ENCODE results near the gene HUNK. TPM values are rescaled to one million over a fixed set of nuclear protein-coding genes. Genes with fewer than 3 reads are reported as not detected.

The HUNK gene
- total RNA-seq, 1 experiment from 2014 or later: not detected

DNA sequence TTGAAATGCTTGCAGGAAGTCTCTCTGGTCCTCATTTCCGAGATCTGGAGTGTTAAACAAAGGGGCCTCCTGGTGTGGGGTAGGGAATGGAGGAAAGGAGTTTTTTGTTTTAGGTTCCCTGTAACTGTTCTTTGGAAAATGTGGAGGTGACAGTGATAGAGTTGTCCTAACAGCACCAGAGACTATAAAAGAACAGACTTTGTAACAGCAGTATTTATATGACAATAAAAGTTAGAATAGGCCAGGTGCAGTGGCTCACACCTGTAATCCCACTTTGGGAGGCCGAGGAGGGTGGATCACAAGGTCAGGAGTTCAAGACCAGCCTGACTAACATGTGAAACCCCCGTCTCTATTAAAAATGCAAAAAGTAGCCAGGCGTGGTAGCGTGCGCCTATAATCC lies 68.9 kb downstream of the HUNK start:
- no peak for DNase-seq
- Histone ChIP-seq H3F3A (ENCODE audit: insufficient read depth, low read depth) (no peaks in the 10 kb centered on the region), H3K27ac (no peak overlapping the region), H3K79me2 (ENCODE audit: low read depth) (no peaks in the 10 kb centered on the region), H3K9me2 (ENCODE audit: insufficient read depth) (no peaks in the 10 kb centered on the region), H3K36me3 (ENCODE audit: low read depth) (no peaks in the 10 kb centered on the region), H2AFZ (no peak overlapping the region), H3K27me3 (ENCODE audit: insufficient read depth, low read depth) (peaks cover 45% of the 10 kb centered on the region), H3K9me3 (ENCODE audit: insufficient read depth, low read depth) (no peaks in the 10 kb centered on the region), H3K4me2 (no peak overlapping the region), H3K4me1 (replicated peaks; ENCODE audit: insufficient read depth) (no peaks in the 10 kb centered on the region), H4K20me1 (ENCODE audit: insufficient read depth) (no peaks in the 10 kb centered on the region), H3K4me3 (no peak overlapping the region)
- intact Hi-C loops (cut with micrococcal nuclease; ENCODE audit: unreplicated experiment): no loop called here
- no TSS peak for BruUV-seq (replicated peaks)
- ChIA-PET POLR2A (ENCODE audit: unreplicated experiment) (no interaction called here), CTCF (no interaction called here)
- no peak for TF ChIP-seq EZH2 (IDR thresholded peaks at IDR 0.05; ENCODE audit: low read depth)
- TF ChIP-seq, protein P1, sequence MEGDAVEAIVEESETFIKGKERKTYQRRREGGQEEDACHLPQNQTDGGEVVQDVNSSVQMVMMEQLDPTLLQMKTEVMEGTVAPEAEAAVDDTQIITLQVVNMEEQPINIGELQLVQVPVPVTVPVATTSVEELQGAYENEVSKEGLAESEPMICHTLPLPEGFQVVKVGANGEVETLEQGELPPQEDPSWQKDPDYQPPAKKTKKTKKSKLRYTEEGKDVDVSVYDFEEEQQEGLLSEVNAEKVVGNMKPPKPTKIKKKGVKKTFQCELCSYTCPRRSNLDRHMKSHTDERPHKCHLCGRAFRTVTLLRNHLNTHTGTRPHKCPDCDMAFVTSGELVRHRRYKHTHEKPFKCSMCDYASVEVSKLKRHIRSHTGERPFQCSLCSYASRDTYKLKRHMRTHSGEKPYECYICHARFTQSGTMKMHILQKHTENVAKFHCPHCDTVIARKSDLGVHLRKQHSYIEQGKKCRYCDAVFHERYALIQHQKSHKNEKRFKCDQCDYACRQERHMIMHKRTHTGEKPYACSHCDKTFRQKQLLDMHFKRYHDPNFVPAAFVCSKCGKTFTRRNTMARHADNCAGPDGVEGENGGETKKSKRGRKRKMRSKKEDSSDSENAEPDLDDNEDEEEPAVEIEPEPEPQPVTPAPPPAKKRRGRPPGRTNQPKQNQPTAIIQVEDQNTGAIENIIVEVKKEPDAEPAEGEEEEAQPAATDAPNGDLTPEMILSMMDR (conservative IDR thresholded peaks at IDR 0.05): no peak

DNA sequence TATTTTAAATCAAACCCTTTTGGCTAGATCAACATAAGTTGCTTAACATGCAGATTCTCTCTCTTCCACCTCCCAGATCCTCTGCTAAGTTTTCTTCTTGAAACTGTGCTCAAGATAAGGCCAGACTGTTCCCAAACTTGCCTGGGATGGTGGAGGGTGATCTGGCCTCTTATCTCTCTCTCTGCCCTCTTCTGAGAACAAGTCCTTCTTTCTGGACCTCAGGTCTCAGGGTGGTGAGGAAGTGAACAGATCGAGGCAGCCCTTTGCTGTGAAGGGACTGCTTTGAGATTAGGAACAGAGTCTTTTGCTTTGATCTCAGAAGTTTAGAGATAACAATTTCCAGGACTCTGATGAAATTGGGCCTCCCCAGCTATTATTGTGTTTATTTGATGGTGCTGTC lies 70.7 kb downstream of the HUNK start:
- ChIA-PET POLR2A (ENCODE audit: unreplicated experiment) (no interaction called here), CTCF (no interaction called here)
- no peaks in the 10 kb centered on the region for H4K20me1 ChIP-seq (ENCODE audit: insufficient read depth)
- no peaks in the 10 kb centered on the region for H3K79me2 ChIP-seq (ENCODE audit: low read depth)
- H3F3A ChIP-seq (ENCODE audit: insufficient read depth, low read depth): no peaks in the 10 kb centered on the region
- H3K9me3 ChIP-seq (ENCODE audit: insufficient read depth, low read depth): no peaks in the 10 kb centered on the region
- no peak overlapping the region for H2AFZ ChIP-seq
- no peaks in the 10 kb centered on the region for H3K4me1 ChIP-seq (replicated peaks; ENCODE audit: insufficient read depth)
- H3K9me2 ChIP-seq (ENCODE audit: insufficient read depth): no peaks in the 10 kb centered on the region
- H3K4me2 ChIP-seq: no peak overlapping the region
- peaks cover 44% of the 10 kb centered on the region for H3K27me3 ChIP-seq (ENCODE audit: insufficient read depth, low read depth)
- no peak overlapping the region for H3K4me3 ChIP-seq
- BruUV-seq (replicated peaks): no TSS peak
- H3K36me3 ChIP-seq (ENCODE audit: low read depth): no peaks in the 10 kb centered on the region
- no peak overlapping the region for H3K27ac ChIP-seq
- intact Hi-C loops (cut with micrococcal nuclease; ENCODE audit: unreplicated experiment): no loop called here
- DNase-seq: no peak
- TF ChIP-seq, protein P1 (conservative IDR thresholded peaks at IDR 0.05): no peak
- TF ChIP-seq EZH2 (IDR thresholded peaks at IDR 0.05; ENCODE audit: low read depth): no peak

DNA sequence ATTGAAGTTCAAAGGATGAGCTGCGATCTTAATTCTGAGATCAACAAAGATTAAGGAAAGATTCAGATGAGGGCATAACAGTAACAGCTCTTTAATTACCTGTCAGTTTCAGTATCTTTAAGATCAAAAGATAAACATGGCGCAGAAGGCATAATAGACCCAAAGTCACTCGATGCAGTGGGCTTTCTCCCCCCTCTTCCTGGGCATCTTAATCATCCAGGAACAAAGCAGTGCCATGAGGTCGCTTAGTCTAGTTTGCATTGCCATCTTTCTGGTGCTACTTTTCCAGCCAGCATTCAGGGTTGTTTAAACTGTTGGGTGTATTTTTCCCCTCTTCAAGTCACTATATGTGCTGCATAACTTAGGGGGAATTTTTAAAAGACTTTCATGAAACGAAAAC lies 72.3 kb downstream of the HUNK start:
- ChIA-PET POLR2A (ENCODE audit: unreplicated experiment) (no interaction called here), CTCF (no interaction called here)
- Histone ChIP-seq H3K27ac (no peak overlapping the region), H4K20me1 (ENCODE audit: insufficient read depth) (no peaks in the 10 kb centered on the region), H3F3A (ENCODE audit: insufficient read depth, low read depth) (no peaks in the 10 kb centered on the region), H3K4me2 (no peak overlapping the region), H3K79me2 (ENCODE audit: low read depth) (no peaks in the 10 kb centered on the region), H3K27me3 (ENCODE audit: insufficient read depth, low read depth) (peaks cover 45% of the 10 kb centered on the region), H3K9me2 (ENCODE audit: insufficient read depth) (no peaks in the 10 kb centered on the region), H2AFZ (no peak overlapping the region), H3K4me3 (no peak overlapping the region), H3K36me3 (ENCODE audit: low read depth) (no peaks in the 10 kb centered on the region), H3K4me1 (replicated peaks; ENCODE audit: insufficient read depth) (no peaks in the 10 kb centered on the region), H3K9me3 (ENCODE audit: insufficient read depth, low read depth) (no peaks in the 10 kb centered on the region)
- no TSS peak for BruUV-seq (replicated peaks)
- intact Hi-C loops (cut with micrococcal nuclease; ENCODE audit: unreplicated experiment): no loop called here
- no peak for DNase-seq
- no peak for TF ChIP-seq EZH2 (IDR thresholded peaks at IDR 0.05; ENCODE audit: low read depth)
- TF ChIP-seq, protein P1 (conservative IDR thresholded peaks at IDR 0.05): no peak

Measured in PC-9 (cell line).